ENCODE data around the gene WNK1.

WNK1 gene

DNA sequence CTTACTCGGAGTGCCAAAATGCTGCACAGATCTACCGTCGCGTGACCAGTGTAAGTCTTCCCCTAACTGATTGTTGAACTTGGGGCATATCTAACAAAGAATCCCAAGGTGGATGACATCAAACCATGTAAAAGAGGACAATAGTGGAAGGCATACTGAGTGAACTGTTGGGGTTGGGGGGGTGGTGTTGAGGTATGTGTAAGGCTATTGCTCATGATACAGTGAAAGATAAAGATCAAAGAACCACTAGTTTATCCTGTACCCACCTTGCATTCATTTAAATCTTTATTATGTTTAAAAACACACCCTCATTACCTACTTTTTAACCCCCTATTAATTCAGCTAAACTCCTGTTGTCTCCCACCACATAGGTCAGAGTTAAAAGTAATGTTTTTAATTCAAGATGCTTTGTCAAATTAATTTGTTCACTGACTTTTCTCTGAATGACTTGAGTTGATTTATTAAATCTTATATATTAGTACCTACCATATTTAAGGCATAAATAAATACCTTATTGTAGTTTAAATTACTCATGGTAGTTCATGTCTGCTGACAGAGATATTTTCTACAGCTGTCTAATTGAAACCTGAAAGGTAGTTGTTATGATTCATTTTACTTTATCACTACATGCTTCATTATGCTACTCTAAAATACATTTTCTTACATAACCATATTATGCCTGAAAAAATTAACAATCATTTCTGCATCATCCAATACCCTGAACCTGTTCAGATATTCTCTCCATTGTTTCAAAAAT, 77.9 kb downstream of the WNK1 start:
- Histone ChIP-seq H3K4me1 (ENCODE audit: low read depth, poor library complexity, severe bottlenecking) (no peaks in the 10 kb centered on the region), H3K79me2 (ENCODE audit: insufficient read depth, low read depth) (peaks cover 25% of the 10 kb centered on the region; the same call in 1 of the 2 replicates), H3K27ac (no peak overlapping the region), H3K36me3 (ENCODE audit: insufficient read depth) (no peaks in the 10 kb centered on the region; the same call in 1 of the 2 replicates), H4K20me1 (ENCODE audit: insufficient read depth) (peaks cover 6% of the 10 kb centered on the region; the same call in 1 of the 2 replicates), H2AFZ (ENCODE audit: low read depth) (no peak overlapping the region), H3K9ac (no peak overlapping the region), H3K4me2 (no peak overlapping the region), H3K4me3 (IDR thresholded peaks at IDR 0.05; ENCODE audit: insufficient read depth, low read depth, low read length) (no peak overlapping the region), H3K27me3 (ENCODE audit: insufficient read depth, low read depth) (no peaks in the 10 kb centered on the region)
- TF ChIP-seq, protein P1, sequence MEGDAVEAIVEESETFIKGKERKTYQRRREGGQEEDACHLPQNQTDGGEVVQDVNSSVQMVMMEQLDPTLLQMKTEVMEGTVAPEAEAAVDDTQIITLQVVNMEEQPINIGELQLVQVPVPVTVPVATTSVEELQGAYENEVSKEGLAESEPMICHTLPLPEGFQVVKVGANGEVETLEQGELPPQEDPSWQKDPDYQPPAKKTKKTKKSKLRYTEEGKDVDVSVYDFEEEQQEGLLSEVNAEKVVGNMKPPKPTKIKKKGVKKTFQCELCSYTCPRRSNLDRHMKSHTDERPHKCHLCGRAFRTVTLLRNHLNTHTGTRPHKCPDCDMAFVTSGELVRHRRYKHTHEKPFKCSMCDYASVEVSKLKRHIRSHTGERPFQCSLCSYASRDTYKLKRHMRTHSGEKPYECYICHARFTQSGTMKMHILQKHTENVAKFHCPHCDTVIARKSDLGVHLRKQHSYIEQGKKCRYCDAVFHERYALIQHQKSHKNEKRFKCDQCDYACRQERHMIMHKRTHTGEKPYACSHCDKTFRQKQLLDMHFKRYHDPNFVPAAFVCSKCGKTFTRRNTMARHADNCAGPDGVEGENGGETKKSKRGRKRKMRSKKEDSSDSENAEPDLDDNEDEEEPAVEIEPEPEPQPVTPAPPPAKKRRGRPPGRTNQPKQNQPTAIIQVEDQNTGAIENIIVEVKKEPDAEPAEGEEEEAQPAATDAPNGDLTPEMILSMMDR (conservative IDR thresholded peaks at IDR 0.05; ENCODE audit: low read depth, low read length) = no peak

DNA sequence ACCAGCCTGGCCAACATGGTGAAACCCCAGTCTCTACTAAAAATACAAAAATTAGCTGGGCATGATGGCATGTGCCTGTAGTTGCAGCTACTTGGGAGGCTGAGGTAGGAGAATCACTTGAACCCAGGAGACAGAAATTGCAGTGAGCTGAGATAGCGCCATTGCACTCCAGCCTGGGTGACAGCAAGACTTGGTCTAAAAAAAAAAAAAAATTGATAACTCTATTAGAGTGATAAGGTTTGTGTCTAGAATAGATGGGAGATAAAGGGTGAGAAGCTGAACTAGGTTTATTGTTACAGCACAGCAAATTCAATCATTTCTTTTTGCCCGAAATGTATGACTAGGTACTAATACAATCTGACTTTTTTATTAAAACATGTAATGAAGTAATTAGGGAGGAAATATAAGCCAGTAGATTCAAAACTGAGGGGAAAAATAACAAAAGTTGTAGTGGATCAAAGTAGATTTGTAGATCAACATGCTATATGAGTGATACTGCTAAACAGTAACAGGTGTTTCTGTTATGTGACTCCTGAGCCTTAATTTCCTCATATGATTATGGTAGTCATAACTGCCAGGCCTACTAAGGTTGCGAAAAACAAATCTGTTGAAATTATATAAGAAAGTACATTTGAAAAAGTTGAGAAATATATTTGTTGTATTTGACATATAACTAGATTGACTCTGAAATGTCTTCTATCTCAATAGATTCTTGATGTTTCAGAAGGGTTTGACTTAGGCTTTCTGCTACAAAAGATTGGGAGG, 83.6 kb downstream of the WNK1 start:
- H3K79me2 ChIP-seq (ENCODE audit: insufficient read depth, low read depth) = peaks cover 9% of the 10 kb centered on the region; the same call in 1 of the 2 replicates
- no peak overlapping the region for H3K27ac ChIP-seq
- H2AFZ ChIP-seq (ENCODE audit: low read depth) = no peak overlapping the region
- no peak overlapping the region for H3K9ac ChIP-seq
- no peaks in the 10 kb centered on the region for H3K27me3 ChIP-seq (ENCODE audit: insufficient read depth, low read depth)
- no peaks in the 10 kb centered on the region for H3K4me1 ChIP-seq (ENCODE audit: low read depth, poor library complexity, severe bottlenecking)
- peaks cover 4% of the 10 kb centered on the region; the same call in 1 of the 2 replicates for H4K20me1 ChIP-seq (ENCODE audit: insufficient read depth)
- H3K4me2 ChIP-seq = no peak overlapping the region
- no peaks in the 10 kb centered on the region; the same call in 1 of the 2 replicates for H3K36me3 ChIP-seq (ENCODE audit: insufficient read depth)
- H3K4me3 ChIP-seq (IDR thresholded peaks at IDR 0.05; ENCODE audit: insufficient read depth, low read depth, low read length) = no peak overlapping the region
- TF ChIP-seq, protein P1 (conservative IDR thresholded peaks at IDR 0.05; ENCODE audit: low read depth, low read length) = no peak

DNA sequence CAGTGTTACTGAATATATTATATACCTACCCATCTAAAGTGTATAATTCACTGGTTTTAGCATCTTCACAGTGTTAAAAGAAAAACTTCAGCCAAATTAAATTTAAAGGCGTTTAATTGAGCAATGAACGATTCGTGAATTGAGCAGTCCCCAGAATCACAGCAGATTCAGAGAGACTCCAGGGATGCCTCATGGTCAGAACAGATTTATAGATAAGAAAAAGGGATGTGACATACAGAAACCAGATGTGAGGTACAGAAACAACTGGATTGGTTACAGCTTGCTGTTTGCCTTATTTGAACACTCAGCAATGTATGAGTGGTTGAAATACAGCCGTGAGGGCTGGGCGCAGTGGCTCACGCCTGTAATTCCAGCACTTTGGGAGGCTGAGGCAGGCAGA, 84.6 kb downstream of the WNK1 start:
- Histone ChIP-seq H3K36me3 (ENCODE audit: insufficient read depth) (no peaks in the 10 kb centered on the region), H3K4me3 (IDR thresholded peaks at IDR 0.05; ENCODE audit: insufficient read depth, low read depth, low read length) (no peak overlapping the region), H3K9ac (no peak overlapping the region), H2AFZ (ENCODE audit: low read depth) (no peak overlapping the region), H3K27me3 (ENCODE audit: insufficient read depth, low read depth) (no peaks in the 10 kb centered on the region), H4K20me1 (ENCODE audit: insufficient read depth) (peaks cover 4% of the 10 kb centered on the region; the same call in 1 of the 2 replicates), H3K4me2 (no peak overlapping the region), H3K27ac (no peak overlapping the region), H3K79me2 (ENCODE audit: insufficient read depth, low read depth) (peaks cover 6% of the 10 kb centered on the region; the same call in 1 of the 2 replicates), H3K4me1 (ENCODE audit: low read depth, poor library complexity, severe bottlenecking) (no peaks in the 10 kb centered on the region)
- TF ChIP-seq, protein P1 (conservative IDR thresholded peaks at IDR 0.05; ENCODE audit: low read depth, low read length) = no peak

DNA sequence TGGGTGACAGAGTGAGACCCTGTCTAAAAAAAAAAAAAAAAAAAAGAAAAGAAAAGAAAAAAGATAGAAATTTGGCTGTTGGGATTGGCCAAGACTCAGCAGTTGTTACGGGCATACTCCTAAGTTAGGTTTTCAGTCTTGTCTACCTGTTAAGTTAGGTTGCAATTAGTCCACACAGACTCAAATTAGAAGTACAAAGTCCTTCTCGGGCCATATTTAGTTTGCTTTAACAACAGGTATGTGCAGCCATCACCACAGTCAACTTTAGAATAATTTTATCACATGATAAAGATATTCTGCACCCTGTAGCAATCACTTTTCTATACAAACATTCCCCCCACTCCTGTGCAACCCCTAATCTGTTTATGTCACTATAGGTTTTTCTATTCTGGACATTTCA, 85.2 kb downstream of the WNK1 start:
- H3K36me3 ChIP-seq (ENCODE audit: insufficient read depth) = no peaks in the 10 kb centered on the region

More for the DNA sequence above, 85.2 kb downstream of the WNK1 start:
- H2AFZ ChIP-seq (ENCODE audit: low read depth) = no peak overlapping the region
- peaks cover 6% of the 10 kb centered on the region; the same call in 1 of the 2 replicates for H3K79me2 ChIP-seq (ENCODE audit: insufficient read depth, low read depth)
- H3K9ac ChIP-seq = no peak overlapping the region
- peaks cover 4% of the 10 kb centered on the region; the same call in 1 of the 2 replicates for H4K20me1 ChIP-seq (ENCODE audit: insufficient read depth)
- TF ChIP-seq, protein P1 (conservative IDR thresholded peaks at IDR 0.05; ENCODE audit: low read depth, low read length) = no peak
- H3K4me3 ChIP-seq (IDR thresholded peaks at IDR 0.05; ENCODE audit: insufficient read depth, low read depth, low read length) = no peak overlapping the region
- no peaks in the 10 kb centered on the region for H3K27me3 ChIP-seq (ENCODE audit: insufficient read depth, low read depth)
- H3K27ac ChIP-seq = no peak overlapping the region
- H3K4me2 ChIP-seq = no peak overlapping the region
- no peaks in the 10 kb centered on the region for H3K4me1 ChIP-seq (ENCODE audit: low read depth, poor library complexity, severe bottlenecking)
